Fibroblast of lung (primary cell): ENCODE results near the gene LAMB3.

Source experiments
- EZH2 ChIP-seq: IDR thresholded peaks from 2 replicates; pipeline ENCODE4 v1.5.1; 2012; ENCODE audit warnings: low read length, control low read depth, mild to moderate bottlenecking; ENCODE audit errors: missing control alignments
- TF ChIP-seq, protein P1 (sequence below), 2 donors: IDR thresholded peaks in 1 of 2; conservative IDR thresholded peaks in 1 of 2; 1 replicate in 1 of 2; 2 replicates in 1 of 2; pipeline ENCODE4 v1.5.1; 2011 to 2012; ENCODE audit warnings: low read length in 2 of 2, control low read depth in 1 of 2, inconsistent platforms in 1 of 2, low read depth in 1 of 2, mild to moderate bottlenecking in 1 of 2

DNA sequence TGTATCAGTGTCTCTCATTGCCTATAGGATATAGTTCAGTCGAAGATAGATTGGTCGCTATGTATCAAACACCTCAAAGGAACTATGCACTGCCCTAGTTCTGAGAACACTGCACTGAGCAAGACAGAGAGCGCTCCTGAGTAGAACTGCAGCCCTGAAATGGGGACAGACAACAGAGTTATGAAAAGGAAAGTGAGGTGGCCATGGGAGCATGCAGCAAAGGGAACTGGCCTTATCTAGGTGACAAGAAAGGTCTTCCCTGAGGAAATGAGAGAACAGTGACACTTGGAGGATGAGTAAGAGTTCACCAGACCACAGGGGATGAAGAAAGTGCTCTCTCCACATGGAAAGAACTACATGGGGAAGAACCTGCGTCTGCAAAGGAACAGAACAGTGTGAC, 15.5 kb upstream of the LAMB3 start:
- TF ChIP-seq, protein P1, sequence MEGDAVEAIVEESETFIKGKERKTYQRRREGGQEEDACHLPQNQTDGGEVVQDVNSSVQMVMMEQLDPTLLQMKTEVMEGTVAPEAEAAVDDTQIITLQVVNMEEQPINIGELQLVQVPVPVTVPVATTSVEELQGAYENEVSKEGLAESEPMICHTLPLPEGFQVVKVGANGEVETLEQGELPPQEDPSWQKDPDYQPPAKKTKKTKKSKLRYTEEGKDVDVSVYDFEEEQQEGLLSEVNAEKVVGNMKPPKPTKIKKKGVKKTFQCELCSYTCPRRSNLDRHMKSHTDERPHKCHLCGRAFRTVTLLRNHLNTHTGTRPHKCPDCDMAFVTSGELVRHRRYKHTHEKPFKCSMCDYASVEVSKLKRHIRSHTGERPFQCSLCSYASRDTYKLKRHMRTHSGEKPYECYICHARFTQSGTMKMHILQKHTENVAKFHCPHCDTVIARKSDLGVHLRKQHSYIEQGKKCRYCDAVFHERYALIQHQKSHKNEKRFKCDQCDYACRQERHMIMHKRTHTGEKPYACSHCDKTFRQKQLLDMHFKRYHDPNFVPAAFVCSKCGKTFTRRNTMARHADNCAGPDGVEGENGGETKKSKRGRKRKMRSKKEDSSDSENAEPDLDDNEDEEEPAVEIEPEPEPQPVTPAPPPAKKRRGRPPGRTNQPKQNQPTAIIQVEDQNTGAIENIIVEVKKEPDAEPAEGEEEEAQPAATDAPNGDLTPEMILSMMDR (conservative IDR thresholded peaks at IDR 0.05 in 1 of 2, IDR thresholded peaks at IDR 0.05 in 1 of 2; ENCODE audit: low read depth in 1 of 2, low read length in 2 of 2): no peak
- no peak for TF ChIP-seq EZH2
